ENCODE data around the gene FRMPD1.

Gene FRMPD1

GRCh38 chr9:37669232-37669631 lies 18.5 kb downstream of the FRMPD1 start:
- Histone ChIP-seq H3K27me3 (ENCODE audit: insufficient read depth, low read length) (0 out of 2 replicates have a peak, but pooled peaks cover 3% of the 10 kb centered on the region), H3K4me2 (ENCODE audit: low read length) (no peak overlapping the region)

GRCh38 chr9:37675661-37676060 lies 24.9 kb downstream of the FRMPD1 start:
- Histone ChIP-seq H3K36me3 (ENCODE audit: insufficient read depth, low read length) (no peaks in the 10 kb centered on the region), H3K4me2 (ENCODE audit: low read length) (no peak overlapping the region), H3K4me3 (ENCODE audit: low read depth, low read length, poor library complexity, severe bottlenecking) (no peak overlapping the region), H2AFZ (ENCODE audit: low read length) (no peak overlapping the region), H3K4me1 (ENCODE audit: insufficient read depth, low read length, severe bottlenecking) (no peaks in the 10 kb centered on the region), H3K27me3 (ENCODE audit: insufficient read depth, low read length) (no peaks in the 10 kb centered on the region), H3K79me2 (ENCODE audit: insufficient read depth, low read length) (no peaks in the 10 kb centered on the region), H3K27ac (ENCODE audit: low read depth, low read length, poor library complexity, severe bottlenecking) (no peak overlapping the region), H3K9ac (ENCODE audit: low read length) (no peak overlapping the region), H4K20me1 (ENCODE audit: insufficient read depth, low read length) (no peaks in the 10 kb centered on the region), H3K9me2 (ENCODE audit: low read depth, low read length) (no peaks in the 10 kb centered on the region), H3F3A (ENCODE audit: insufficient read depth, low read length) (no peaks in the 10 kb centered on the region), H3K9me3 (ENCODE audit: low read length) (no peaks in the 10 kb centered on the region)
- TF ChIP-seq CTCF (IDR thresholded peaks at IDR 0.05; ENCODE audit: low read length) (no peak), EZH2 (IDR thresholded peaks at IDR 0.05; ENCODE audit: borderline replicate concordance, low read length) (no peak)

More at GRCh38 chr9:37669232-37669631, 18.5 kb downstream of the FRMPD1 start:
- H3K9me2 ChIP-seq (ENCODE audit: low read depth, low read length), result no peaks in the 10 kb centered on the region
- H3K4me3 ChIP-seq (ENCODE audit: low read depth, low read length, poor library complexity, severe bottlenecking), result no peak overlapping the region
- H3K9ac ChIP-seq (ENCODE audit: low read length), result no peak overlapping the region
- no peak for TF ChIP-seq EZH2 (IDR thresholded peaks at IDR 0.05; ENCODE audit: borderline replicate concordance, low read length)
- TF ChIP-seq CTCF (IDR thresholded peaks at IDR 0.05; ENCODE audit: low read length), result no peak
- no peaks in the 10 kb centered on the region for H3K4me1 ChIP-seq (ENCODE audit: insufficient read depth, low read length, severe bottlenecking)
- no peak overlapping the region for H2AFZ ChIP-seq (ENCODE audit: low read length)
- H3K79me2 ChIP-seq (ENCODE audit: insufficient read depth, low read length), result no peaks in the 10 kb centered on the region
- H3K27ac ChIP-seq (ENCODE audit: low read depth, low read length, poor library complexity, severe bottlenecking), result no peak overlapping the region
- no peaks in the 10 kb centered on the region for H3K36me3 ChIP-seq (ENCODE audit: insufficient read depth, low read length)
- no peaks in the 10 kb centered on the region for H4K20me1 ChIP-seq (ENCODE audit: insufficient read depth, low read length)
- H3K9me3 ChIP-seq (ENCODE audit: low read length), result no peaks in the 10 kb centered on the region
- no peaks in the 10 kb centered on the region for H3F3A ChIP-seq (ENCODE audit: insufficient read depth, low read length)

- no peaks in the 10 kb centered on the region for H4K20me1 ChIP-seq (ENCODE audit: insufficient read depth, low read length)
- H3K4me1 ChIP-seq (ENCODE audit: insufficient read depth, low read length, severe bottlenecking), result no peaks in the 10 kb centered on the region
- H3K4me2 ChIP-seq (ENCODE audit: low read length), result no peak overlapping the region
- H3K79me2 ChIP-seq (ENCODE audit: insufficient read depth, low read length), result no peaks in the 10 kb centered on the region
- H2AFZ ChIP-seq (ENCODE audit: low read length), result no peak overlapping the region
- no peak for TF ChIP-seq CTCF (IDR thresholded peaks at IDR 0.05; ENCODE audit: low read length)
- TF ChIP-seq EZH2 (IDR thresholded peaks at IDR 0.05; ENCODE audit: borderline replicate concordance, low read length), result no peak
- no peak overlapping the region for H3K9ac ChIP-seq (ENCODE audit: low read length)
- no peaks in the 10 kb centered on the region for H3K9me3 ChIP-seq (ENCODE audit: low read length)
- H3K27me3 ChIP-seq (ENCODE audit: insufficient read depth, low read length), result no peaks in the 10 kb centered on the region
- H3K9me2 ChIP-seq (ENCODE audit: low read depth, low read length), result no peaks in the 10 kb centered on the region
- no peak overlapping the region for H3K4me3 ChIP-seq (ENCODE audit: low read depth, low read length, poor library complexity, severe bottlenecking)
- no peak overlapping the region for H3K27ac ChIP-seq (ENCODE audit: low read depth, low read length, poor library complexity, severe bottlenecking)
- H3F3A ChIP-seq (ENCODE audit: insufficient read depth, low read length), result no peaks in the 10 kb centered on the region
- H3K36me3 ChIP-seq (ENCODE audit: insufficient read depth, low read length), result no peaks in the 10 kb centered on the region
Measured at GRCh38 chr9:37676411-37676830, 25.7 kb downstream of the FRMPD1 start.

Data from OCI-LY1 (cell line).